Upper lobe of left lung (tissue), 4 donors: ENCODE data around the gene UNC13B.

Experiments used
- CTCF ChIP-seq, 6 experiments: fragments of 450-650 bp in 4 of 6; fragments of 200-600 bp in 2 of 6; sonication (generic) in 2 of 6; IDR thresholded peaks; one replicate each; pipeline ENCODE4 v1.5.1; 2016 to 2019; ENCODE audit warnings: antibody characterized with exemption in 6 of 6
- POLR2A ChIP-seq, 4 donors: fragments of 450-650 bp; IDR thresholded peaks; one replicate each; pipeline ENCODE4 v1.5.1; 2016 to 2017; ENCODE audit warnings: antibody characterized with exemption in 4 of 4, mild to moderate bottlenecking in 2 of 4

DNA sequence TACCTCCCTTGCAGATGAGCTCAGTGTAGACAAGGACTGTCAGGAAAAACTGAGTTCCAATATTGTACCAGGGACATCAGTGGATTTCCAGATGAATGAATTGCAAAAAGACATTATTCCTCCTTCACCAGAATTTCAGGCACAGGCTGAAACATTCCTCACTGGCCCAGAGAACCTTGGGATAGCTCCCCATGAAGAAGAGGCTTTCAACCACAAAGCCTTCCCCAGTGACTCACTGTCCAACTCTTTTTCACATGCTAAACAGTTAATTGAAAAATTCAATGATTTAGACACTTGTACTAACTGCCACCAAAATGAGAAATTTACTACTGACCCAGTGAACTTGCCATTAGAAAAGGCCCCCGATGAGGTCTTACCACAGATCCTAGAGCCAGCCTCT, 144.5 kb downstream of the UNC13B start:
- no peak for TF ChIP-seq CTCF (IDR thresholded peaks at IDR 0.05)
- TF ChIP-seq POLR2A (IDR thresholded peaks at IDR 0.05) = no peak
